Renal pelvis (tissue), 4 donors: ENCODE data around the gene ETV2. TPM values are rescaled to one million over a fixed set of nuclear protein-coding genes. Genes with fewer than 3 reads are reported as not detected.
"Not testable (repeated sequence)": the region's sequence is repeated elsewhere in the genome, so short reads cannot be mapped to it uniquely, and the experiment has no call there.

Source experiments
- DNase-seq: peaks from one replicate; pipeline ENCODE4 v3.0.0-alpha.2; 2013
- polyA plus RNA-seq, 3 donors: library from polyadenylated mRNA; unstranded; fragments of 120-200 nt; gene quantifications; one replicate each; pipeline ENCODE4 v1.2.1, GENCODE V29; 2013; ENCODE audit not compliant: insufficient read length in 3 of 3

Gene ETV2
- polyA plus RNA-seq, 3 donors: 2.4 to 2.7 (median 2.4) TPM

DNA sequence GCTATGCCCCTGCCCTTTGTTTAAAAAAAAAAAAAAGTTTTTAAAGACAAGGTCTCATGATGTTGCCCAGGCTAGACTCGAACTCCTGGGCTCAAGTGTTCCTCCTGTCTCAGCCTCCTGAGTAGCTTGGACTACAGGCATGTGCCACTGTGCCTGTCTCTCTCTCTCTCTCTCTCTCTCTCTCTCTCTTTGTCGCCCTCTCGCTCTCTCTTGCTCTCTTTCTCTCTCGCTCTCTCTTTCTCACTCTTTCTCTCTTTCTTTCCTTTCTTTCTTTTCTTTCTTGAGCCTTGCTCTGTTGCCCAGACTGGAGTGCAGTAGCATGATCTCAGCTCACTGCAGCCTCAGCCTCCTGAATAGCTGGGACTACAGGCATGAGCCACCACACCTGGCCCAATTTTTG lies 14.1 kb downstream of the ETV2 start:
- no peak for DNase-seq

DNA sequence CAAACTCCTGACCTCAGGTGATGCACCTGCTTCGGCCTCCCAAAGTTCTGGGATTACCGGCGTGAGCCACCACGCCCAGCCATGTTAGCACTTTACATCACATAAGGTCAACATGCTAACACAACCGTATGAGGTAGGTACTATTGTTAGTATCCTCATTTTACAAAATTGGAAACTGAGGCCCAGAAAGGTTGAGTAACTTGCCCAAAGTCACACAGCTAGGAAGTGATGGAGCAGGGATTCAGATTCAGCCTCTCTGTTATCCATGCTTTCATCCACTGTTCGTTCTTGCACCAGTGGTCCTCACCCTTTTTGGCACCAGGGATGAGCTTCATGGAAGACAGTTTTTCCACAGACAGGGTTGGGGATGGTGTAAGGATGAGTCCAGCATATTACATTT lies 15.2 kb downstream of the ETV2 start:
- no peak for DNase-seq

DNA sequence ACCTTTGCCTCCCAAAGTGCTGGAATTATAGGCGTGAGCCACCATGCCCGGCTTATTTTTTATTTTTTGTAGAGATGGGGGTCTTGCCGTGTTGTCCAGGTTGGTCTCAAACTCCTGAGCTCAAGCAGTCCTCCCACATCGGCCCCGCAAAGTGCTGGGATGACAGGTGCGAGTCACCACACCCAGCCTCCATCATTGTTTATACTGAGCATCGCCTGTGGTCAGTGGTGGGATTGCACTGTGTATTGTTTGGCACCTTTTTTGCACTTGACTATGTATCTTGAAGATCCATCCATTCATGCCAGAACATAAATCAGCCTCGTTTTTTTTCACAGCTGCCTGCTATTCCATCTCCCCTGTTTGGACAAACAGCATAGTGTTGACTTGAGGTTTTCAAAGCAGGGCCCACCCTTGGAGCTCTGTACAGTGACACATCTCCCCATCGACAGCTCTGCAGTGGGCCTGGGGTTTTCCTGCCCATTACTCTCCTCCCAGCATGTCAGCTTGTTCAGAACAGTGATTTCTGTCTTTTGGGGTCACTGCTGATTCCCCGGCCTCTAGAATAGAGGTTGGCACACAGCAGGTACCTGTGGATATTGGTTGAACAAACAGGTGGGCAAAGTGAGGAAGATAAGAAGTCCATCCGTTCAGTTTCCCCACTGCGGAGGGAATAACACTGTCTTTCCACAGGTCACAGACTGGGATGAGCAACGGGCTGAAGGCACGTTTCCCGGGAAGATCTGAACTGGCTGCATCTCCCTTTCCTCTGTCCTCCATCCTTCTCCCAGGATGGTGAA lies 16.6 kb downstream of the ETV2 start:
- DNase-seq: no peak

DNA sequence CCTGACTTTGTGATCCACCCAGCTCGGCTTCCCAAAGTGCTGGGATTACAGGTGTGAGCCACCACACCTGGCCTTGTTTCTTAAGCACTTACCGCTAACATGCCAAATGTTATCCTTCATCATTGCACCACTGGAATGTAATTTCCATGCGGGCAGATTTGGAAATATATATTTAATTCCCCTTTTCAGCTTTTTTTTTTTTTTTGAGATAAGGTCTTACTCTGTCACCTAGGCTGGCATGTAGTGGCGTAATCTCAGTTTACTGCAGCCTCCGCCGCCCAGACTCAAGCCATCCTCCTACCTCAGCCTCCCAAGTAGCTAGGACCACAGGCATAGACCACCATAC lies 20.4 kb downstream of the ETV2 start:
- no peak for DNase-seq

DNA sequence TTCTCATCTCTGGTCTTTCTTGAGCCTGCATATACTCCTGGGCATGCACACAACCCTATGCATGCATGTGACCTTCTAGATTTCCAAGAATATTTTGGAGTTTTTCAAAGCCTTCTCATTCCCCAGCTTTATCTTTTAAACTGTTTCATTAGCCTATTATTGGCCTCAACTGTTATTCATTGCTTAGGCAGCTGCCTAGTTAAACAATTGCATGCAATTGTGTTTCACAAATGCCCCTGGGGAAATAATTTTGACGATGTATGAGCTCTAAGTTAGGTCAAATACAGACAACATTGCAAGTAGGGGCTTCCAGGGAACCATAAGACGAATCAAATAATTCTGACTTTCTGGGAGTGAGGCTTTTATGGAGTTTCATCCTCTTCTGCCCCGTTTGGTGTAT lies 22.4 kb downstream of the ETV2 start:
- no peak for DNase-seq

DNA sequence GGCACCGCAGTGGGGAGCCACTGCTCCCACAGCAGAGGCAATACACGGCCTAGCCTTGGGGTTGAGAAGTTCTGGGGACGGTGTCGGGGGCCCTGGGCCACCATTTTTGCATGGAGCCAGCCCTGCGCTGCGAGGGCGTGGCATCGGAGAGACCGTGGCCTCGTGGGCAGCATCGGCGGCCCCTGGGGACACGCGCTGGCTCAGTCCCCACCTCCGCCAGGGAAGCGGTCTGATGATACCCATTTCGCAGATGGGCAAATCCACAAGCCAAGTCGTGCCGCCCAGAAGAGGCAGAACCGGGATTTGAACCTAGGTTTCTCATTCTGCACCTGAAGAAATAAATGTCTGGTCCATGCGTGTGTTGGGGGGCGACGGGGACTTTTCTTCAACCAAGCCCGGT lies 23.6 kb downstream of the ETV2 start:
- DNase-seq: no peak

DNA sequence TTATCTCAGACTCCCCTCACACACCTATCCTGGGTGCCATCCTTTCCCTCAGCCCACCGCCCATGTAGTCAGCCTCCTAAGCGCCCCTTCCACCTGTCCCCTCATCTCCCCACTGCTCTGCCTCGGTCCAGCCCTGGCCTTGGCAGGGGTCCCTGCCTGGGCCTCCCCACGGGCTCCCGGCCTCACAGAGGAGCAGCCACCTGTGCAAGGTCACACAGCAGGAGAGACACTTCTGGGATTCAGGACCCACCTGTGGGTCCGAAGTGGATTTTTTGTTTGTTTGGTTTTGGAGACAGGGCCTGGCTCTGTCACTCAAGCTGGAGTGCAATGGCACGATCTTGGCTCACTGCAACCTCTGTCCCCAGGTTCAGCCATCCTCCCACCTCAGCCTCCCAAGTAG lies 24.1 kb downstream of the ETV2 start:
- DNase-seq: no peak

DNA sequence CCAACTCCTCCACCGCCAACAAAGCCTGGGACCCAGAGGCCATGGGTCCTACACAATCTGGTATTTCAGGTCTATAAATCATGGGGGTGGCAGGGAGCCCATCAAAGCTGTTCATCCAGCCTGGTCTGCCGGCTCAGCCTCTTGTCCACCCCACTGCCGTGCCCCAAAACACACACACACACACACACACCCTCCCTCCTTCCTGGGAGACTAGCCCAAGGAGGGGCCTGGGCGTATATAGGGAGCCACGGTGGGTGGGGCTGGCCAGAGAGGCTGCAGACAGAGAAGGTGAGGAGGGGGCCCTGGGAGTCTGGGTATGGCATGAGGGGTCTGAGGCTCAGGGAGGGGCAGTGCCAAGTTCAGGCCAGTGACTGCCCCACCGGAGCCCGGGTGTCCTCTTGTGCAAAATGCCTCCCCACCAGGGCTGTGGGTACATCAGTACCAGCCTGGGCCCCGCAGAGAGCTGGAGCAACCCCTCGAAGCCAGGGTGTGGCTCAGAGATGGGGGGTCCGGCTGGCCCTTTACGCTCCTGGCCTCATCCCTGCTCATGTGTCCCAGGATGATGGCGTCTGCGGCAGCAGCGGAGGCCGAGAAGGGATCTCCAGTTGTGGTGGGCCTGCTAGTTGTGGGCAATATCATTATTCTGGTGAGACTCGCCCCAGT lies 24.8 kb downstream of the ETV2 start, which contains the start of gene UPK1A:
Gene UPK1A, plus strand, starts transcription at position 267 of the 663 bp plus-strand sequence. Its CDS starts 296 bp downstream, at position 563.
- no peak for DNase-seq

DNA sequence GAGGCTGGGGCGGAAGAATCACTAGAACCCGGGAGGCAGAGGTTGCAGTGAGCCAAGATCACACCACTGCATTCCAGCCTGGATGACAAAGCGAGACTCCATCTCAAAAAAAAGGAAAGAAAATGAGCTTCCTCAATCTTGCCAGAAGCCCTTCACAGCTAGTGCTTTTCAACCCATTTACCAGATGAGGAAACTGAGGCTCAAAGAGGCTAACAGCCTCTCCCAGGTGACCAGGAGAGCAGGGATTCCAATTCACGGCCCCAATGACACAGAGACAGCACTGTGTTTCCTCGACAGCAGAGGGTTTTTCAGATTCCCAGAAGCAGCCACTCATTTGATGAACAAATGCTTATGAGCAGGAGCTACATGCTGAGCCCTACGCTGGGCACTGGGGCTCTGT lies 28.0 kb downstream of the ETV2 start:
- no peak for DNase-seq

DNA sequence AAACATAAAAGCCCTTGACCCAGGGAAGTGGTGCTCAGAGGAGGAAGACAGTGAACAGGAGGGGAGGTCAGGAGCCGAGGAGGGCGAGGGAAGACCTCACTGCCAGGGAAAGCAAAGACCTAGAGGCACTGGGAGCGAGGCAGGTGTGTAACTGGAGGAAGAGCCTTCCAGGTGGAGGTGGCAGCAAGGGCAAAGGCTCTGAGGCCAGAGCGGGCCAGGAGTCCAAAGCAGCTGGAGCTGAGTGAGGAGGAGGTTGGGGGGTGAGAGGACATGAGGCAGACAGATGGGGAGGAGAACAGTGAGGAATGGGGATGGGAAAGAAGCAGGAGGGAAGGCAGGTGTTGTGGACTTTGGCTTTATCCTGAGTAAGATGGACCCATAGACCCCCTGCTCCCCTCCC lies 28.4 kb downstream of the ETV2 start:
- no peak for DNase-seq

DNA sequence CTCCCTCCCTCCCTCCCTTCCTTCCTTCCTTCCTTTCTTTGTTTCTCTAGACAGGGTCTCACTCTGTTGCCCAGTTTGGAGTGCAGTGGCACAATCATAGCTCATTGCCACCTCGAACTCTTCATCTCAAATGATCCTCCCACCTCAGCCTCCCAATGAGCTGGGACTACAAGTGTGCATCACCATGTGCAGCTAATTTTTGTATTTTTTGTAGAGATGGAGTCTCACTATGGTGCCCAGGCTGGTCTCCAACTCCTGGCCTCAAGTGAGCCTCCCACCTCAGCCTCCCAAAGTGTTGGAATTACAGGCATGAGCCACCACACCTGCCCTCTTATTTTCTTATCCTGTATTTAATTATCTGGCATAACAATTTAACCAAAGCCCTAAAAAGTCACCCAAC lies 29.1 kb downstream of the ETV2 start:
- DNase-seq: no peak

DNA sequence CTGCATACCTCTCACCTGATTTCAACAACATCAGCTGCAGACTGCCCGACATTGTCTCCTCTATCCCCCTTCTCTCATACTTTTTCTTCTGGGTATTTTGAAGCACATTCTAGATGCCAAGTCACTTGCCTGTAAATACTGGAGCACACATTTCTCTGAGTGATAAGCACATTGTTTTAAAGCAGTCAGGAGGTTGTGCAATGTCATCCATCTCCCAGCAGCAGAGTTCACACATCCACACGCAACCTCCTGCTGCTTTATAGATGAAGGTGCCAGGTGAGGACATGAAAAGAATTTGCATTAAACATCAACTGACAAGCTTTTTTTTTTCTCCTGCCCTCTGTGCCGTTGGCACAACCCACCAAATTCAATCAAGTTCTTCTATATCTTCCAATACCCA lies 30.3 kb downstream of the ETV2 start:
- DNase-seq: no peak

DNA sequence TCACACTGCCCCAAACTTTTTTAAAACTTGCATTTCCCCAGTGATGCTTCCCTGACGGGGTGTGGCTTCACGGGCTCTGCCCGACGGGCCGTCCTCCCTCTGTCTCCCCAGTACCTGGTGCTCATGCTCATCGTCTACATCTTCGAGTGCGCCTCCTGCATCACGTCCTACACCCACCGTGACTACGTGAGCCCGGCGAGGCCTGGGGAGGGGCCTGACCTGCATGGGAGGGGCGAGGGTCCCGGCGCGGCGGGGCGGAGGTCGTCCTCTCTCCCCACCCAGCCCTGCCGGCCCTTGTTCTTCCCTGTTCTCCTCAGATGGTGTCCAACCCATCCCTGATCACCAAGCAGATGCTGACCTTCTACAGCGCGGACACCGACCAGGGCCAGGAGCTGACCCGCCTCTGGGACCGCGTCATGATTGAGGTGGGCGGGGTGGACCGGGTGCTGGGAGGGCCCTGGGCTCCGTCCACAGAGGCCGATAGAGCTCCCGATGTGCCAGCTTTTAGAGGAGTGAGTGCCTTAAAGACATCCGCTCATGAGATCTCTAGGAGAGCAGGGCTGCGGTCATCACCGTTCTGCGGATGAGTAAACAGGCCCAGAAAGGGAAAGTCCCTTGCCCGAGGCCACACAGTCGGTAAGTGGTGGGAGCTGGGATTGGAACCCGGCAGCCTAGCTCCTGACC lies 31.7 kb downstream of the ETV2 start:
- DNase-seq: no peak

DNA sequence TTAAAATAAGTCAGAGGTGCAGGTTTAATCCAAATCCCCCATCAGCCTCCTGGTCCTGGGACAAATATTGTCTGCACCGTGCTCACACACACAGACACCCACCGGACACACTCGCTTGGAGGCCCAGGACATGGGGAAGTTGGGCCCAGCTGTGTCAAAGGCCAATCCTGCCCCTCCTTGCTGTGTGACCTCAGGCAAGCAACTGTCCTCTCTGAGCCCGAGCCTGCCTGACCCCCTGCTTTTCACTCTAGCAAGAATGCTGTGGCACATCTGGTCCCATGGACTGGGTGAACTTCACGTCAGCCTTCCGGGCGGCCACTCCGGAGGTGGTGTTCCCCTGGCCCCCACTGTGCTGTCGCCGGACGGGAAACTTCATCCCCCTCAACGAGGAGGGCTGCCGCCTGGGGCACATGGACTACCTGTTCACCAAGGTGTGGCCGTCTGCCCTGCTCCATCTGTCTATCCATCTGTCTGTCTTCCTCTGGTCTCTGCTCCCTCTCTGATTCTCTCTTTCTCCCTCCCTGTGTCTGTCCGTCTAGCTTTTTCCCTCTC lies 34.1 kb downstream of the ETV2 start:
- no peak for DNase-seq

DNA sequence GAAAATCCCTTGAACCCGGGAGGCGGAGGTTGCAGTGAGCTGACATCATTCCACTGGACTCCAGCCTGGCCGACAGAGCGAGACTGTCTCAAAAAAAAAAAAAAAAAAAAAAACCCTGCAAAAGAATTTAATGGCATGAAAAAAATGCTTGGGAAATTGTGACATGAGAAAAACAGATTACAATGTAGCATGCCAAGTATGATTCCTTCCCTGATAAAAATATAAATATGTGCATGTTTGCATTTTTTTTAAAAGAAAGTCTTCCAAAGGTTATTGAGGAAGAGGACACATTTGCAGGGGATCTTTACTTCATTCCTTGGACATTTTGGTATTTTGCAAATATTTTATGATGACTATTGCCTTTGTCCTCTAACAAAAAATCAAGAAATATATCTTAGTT lies 48.3 kb downstream of the ETV2 start:
- DNase-seq: no peak

DNA sequence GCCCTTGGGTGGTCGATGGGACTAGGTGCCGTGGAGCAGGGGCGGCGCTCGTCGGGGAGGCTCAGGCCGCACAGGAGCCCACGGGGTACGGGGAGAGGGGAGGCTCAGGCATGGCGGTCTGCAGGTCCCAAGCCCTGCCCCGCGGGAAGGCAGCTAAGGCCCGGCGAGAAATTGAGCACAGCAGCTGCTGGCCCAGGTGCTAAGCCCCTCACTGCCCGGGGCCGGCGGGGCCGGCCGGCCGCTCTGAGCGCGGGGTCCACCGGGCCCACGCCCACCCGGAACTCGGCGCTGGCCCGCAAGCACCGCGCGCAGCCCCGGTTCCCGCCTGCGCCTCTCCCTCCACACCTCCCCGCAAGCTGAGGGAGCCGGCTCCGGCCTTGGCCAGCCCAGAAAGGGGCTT lies 49.6 kb downstream of the ETV2 start:
- DNase-seq: not testable (repeated sequence)

DNA sequence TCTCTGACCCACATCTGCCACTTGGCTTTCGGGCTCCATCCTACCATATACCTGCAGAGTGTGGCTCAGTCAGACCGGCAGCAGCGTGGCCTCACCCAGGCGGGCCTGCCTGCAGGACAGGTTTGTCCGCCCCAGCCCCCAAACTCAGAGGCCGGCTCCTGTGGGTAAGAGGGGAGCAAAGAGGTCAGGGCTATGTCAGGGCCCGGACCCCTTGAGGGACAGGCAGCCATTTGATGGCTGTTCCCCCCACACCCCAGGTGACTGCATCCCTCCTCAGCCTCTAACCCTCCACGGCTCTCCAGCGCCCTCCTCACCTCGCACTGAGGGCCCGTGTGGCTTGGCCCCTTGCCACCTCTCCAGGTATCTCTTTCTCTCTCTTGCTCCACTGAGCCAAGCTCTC lies 50.5 kb downstream of the ETV2 start:
- no peak for DNase-seq

DNA sequence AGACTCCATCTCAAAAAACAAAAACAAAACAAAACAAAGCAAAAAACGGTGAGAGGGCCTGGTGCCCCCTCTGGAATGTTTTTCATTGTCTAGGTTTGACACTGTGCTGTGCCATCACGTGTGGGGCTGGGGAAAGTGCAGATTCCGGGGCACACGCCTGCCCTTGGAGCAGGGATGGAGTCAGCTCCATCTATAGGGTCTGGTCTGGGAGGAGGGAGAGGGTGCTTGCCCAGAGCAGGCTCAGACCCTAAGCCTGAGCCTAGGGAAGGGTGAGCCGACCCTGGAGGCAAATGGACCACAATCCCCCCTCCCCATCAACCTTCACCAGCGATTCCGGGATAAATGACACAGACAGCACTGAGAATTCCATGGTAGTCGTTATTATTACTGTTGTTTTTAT lies 51.9 kb downstream of the ETV2 start:
- no peak for DNase-seq

DNA sequence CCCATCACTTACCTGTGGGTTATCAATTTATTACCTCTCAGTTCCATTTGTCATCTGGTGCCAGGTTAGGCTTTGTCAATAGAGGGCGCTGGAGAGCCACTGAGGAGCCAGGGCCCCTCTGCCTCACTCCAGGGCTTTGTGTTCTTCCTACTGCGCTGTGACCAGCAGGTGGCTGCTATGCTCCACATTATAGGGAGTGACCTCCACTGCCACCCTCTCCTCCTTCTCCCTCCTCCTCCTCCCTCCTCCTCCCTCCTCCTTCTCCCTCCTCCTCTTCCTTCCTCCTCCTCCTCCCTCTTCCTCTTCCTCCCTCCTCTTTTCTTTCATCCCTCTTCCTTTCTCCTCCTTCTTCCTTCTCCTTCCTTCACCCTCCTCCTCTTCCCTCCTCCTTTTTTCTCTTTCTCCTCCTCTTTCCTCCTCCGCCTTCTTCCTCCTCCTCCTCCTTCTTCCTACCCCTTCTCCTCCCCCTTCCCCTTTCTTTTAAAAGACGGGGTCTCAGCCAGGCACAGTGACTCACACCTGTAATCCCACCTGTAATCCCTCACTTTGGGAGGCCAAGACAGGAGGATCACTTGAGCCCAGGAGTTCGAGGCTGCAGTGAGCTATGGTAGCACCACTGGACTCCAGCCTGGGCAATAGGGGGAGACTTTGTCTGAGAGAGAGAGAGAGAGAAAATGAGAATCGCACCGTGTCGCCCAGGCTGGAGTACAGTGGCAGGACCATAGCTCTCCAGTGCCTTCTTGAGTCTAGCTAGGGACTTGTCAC lies 52.5 kb downstream of the ETV2 start:
- peak; percentile 80 for DNase-seq
